Muscle of leg (tissue), 11 donors: Measurements from ENCODE around the gene LAMC1. TPM values are rescaled to one million over a fixed set of nuclear protein-coding genes. Genes with fewer than 3 reads are reported as not detected.

Source experiments
- DNase-seq: peaks from one replicate; pipeline ENCODE4 v3.0.0; 2013
- H3K27ac ChIP-seq: one replicate; pipeline ENCODE4 v1.5.1; 2013; ENCODE audit warnings: mild to moderate bottlenecking, low read length, control low read depth
- H3K27me3 ChIP-seq: one replicate; pipeline ENCODE4 v1.6.1; 2013; ENCODE audit warnings: low read length; ENCODE audit not compliant: control insufficient read depth, insufficient read depth
- H3K36me3 ChIP-seq: one replicate; pipeline ENCODE4 v1.6.1; 2013; ENCODE audit warnings: low read length; ENCODE audit not compliant: control insufficient read depth, insufficient read depth
- H3K4me1 ChIP-seq: one replicate; pipeline ENCODE4 v1.6.1; 2013; ENCODE audit warnings: low read length; ENCODE audit not compliant: control insufficient read depth, insufficient read depth
- H3K4me3 ChIP-seq: one replicate; pipeline ENCODE4 v1.5.1; 2013; ENCODE audit warnings: low read length, control low read depth
- H3K9me3 ChIP-seq: replicated peaks from 2 replicates; pipeline ENCODE4 v1.6.1; 2013; ENCODE audit warnings: low read depth, low read length; ENCODE audit not compliant: control insufficient read depth
- WGBS: methylation state at CpG from one replicate; pipeline ENCODE4 v1.1.5; 2013; ENCODE audit warnings: missing lambda C conversion rate; ENCODE audit not compliant: insufficient coverage; 5-methylcytosine and 5-hydroxymethylcytosine counted together
- polyA plus RNA-seq, 8 donors: library from polyadenylated mRNA; unstranded; fragments of 120-200 nt; gene quantifications; one replicate each; pipeline versions ENCODE4 v1.2.1 to v1.2.3, GENCODE V29; 2013; ENCODE audit warnings: inconsistent platforms in 1 of 8, low replicate concordance in 1 of 8; ENCODE audit not compliant: insufficient read length in 8 of 8, insufficient read depth in 1 of 8
- total RNA-seq: library from RNA; stranded (reverse); fragments of 120-200 nt; gene quantifications from one replicate; pipeline ENCODE4 v1.2.4, GENCODE V29; 2013

The LAMC1 gene
- total and polyA plus RNA-seq, 9 donors = 203 to 436 (median 311) TPM

GRCh38 chr1:183195142-183195574 is 171.9 kb downstream of the LAMC1 start:
- H3K9me3 ChIP-seq = no peaks in the 10 kb centered on the region
- H3K4me3 ChIP-seq = no peak overlapping the region
- no peaks in the 10 kb centered on the region for H3K36me3 ChIP-seq
- no peak for DNase-seq
- H3K27me3 ChIP-seq = no peaks in the 10 kb centered on the region
- peaks cover 11% of the 10 kb centered on the region for H3K4me1 ChIP-seq
- H3K27ac ChIP-seq = no peak overlapping the region
- no CpG with 5 or more reads among the region's 3 CpGs for WGBS

Other genes with a start within 250 kb of the LAMC1 start
- gene NPL, start 233.6 kb upstream of the LAMC1 start, total RNA-seq = 6.3 TPM
- 10 to 100 TPM in 1 of 8 donors, 1 to 10 TPM in 7; 4.9 to 10.8 (median 7.4) TPM for gene NPL, start 233.6 kb upstream of the LAMC1 start, polyA plus RNA-seq
- gene DHX9, start 184.1 kb upstream of the LAMC1 start, total RNA-seq = 102 TPM
- 100 to 1,000 TPM; 115 to 161 (median 133) TPM for gene DHX9, start 184.1 kb upstream of the LAMC1 start, polyA plus RNA-seq
- gene SHCBP1L, start 70.3 kb upstream of the LAMC1 start, total RNA-seq = 0.35 TPM
- gene SHCBP1L, start 70.3 kb upstream of the LAMC1 start, polyA plus RNA-seq = 1 to 10 TPM in 1 of 8 donors, under 1 TPM in 7; 0.37 to 1.3 (median 0.59) TPM
- 0.71 TPM for gene LAMC2, start 162.8 kb downstream of the LAMC1 start, total RNA-seq
- gene LAMC2, start 162.8 kb downstream of the LAMC1 start, polyA plus RNA-seq = 1 to 10 TPM; 1.5 to 6.0 (median 3.0) TPM